IPS-NIHi7 (cell line): ENCODE results near the gene DRAP1.
"Not testable (repeated sequence)": the region's sequence is repeated elsewhere in the genome, so short reads cannot be mapped to it uniquely, and the experiment has no call there.

Experiments used
- DNase-seq: peaks from one replicate; pipeline ENCODE4 v3.0.0; 2012; ENCODE audit warnings: mixed read lengths; ENCODE audit errors: extremely low spot score

DRAP1 gene

DNA sequence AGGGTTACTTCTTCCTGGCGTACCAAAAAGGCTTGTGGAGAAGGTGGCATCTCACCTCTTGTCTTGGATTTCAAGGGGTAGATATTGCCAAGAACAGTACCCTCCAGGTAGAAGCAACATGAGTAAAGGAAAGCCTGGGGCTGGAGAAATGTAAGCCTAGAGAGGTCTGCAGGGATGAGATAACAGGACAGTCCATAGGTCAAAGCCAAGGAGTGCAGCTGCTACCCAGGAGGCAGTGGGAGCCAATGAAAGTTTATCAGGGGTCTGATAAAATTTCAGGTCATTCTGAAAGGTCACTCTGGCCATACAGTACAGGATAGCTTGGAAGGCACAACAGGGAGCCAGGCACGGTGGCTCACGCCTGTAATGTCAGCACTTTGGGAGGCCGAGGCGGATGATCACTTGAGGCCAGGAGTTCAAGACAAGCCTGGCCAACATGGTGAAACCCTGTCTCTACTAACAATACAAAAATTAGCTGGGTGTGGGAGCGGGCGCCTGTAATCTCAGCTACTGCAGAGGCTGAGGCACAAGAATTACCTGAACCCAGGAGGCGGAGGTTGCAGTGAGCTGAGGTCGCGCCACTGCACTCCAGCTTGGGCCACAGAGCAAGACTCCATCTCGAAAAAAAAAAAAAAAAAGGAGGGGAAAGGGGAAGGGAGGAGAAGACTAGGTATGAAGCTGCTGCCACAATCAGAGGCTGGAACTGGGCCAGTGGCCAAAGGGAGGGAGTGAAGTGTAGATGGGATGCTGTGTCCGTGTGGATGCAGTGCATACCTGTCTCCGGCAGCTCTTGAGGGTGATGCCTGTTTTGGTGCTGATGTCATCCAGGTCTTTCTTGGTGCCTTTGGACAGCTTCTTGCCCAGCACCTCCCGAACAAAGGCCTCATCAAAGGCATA lies 32.2 kb upstream of the DRAP1 start:
- DNase-seq: no peak

DNA sequence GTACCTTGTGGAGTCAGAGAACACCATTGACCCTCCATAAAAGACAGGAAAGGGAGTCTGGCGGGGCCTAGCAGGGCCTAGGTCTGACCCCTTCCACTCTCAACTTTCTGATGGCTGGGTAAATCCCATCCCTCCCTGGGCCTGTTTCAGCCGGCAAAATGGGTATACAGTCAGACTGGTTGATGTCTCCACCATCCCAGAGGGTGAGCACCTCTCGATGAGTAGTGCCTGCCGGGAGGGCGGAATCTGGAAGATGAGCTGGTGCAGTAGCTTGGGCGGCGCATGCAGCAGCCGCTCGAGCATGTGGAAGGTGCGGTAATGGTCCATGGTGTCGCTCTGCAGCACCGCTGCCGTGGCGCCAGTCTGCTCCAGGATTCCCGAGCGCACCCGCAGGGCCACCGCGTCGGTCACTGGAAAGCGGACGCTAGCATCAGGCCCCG lies 31.5 kb upstream of the DRAP1 start:
- DNase-seq: no peak

DNA sequence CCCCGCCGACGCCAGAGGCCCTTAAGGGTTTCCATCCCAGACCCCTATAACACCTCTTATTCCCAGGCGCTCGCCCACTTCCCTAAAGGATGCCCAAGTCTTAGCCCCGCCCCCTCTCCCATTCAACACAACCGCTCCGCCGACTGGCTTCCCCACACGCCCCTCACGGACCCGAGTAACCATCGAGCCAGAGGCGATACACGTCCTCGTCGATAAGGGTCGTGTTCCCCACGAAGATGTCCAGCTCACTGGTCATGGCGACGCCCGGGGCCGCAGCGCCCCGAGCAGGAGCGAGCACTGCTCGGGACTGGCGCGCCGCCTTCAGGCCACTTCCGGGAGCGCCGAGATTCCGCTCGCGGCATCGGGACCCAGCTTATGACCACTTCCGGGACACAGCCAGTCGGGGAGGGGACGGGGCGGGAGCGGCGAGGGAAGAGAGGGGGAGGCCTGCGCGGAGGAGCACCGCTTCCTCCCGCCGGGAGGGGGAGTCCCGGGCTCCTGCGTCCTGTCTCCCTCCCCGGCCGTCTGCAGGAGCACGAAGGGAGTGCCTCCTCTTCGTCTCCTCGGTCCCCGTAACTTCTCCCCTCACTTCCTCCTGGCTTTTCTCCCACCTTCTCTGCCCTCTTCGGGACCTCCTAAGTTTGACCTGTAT lies 30.9 kb upstream of the DRAP1 start, which contains the start of gene FIBP:
FIBP (minus strand) TSS at position 309 of the 652 bp plus-strand sequence; CDS start at position 256, 53 bp downstream.
- peak; percentile 96 for DNase-seq

DNA sequence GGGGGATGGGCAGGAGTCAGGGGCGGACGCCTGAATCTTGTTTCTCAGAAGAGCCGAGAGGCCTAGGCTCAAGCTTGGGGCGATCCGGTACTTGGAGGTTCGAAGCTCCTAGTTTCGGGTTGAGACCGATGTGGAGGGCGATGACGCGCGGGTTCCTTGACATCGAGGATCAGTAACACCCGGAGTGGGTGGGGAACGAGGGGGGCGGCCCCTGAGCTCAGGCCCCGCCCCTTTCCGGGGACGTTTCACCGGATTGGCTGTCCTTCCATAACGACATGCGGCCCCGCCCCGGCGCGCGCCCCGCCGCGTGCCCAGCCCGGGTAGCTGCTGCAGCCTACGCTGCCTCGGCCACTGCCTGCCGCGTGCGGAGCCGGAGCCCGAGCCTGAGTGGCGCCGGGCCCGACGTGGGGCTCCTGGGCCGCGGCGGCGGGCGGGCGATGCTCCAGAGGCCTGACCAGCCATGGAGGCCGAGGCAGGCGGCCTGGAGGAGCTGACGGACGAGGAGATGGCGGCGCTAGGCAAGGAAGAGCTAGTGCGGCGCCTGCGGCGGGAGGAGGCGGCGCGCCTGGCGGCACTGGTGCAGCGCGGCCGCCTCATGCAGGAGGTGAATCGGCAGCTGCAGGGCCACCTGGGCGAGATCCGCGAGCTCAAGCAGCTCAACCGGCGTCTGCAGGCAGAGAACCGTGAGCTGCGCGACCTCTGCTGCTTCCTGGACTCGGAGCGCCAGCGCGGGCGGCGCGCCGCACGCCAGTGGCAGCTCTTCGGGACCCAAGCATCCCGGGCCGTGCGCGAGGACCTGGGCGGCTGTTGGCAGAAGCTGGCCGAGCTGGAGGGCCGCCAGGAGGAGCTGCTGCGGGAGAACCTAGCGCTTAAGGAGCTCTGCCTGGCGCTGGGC lies 28.7 kb upstream of the DRAP1 start, which contains the start of gene CCDC85B:
CCDC85B (plus strand) TSS at position 350 of the 895 bp plus-strand sequence; CDS start at position 461, 111 bp downstream.
- peak; percentile 89 for DNase-seq

GRCh38 chr11:65891219-65892136 lies 27.7 kb upstream of the DRAP1 start:
- peak; percentile 69 for DNase-seq

DNA sequence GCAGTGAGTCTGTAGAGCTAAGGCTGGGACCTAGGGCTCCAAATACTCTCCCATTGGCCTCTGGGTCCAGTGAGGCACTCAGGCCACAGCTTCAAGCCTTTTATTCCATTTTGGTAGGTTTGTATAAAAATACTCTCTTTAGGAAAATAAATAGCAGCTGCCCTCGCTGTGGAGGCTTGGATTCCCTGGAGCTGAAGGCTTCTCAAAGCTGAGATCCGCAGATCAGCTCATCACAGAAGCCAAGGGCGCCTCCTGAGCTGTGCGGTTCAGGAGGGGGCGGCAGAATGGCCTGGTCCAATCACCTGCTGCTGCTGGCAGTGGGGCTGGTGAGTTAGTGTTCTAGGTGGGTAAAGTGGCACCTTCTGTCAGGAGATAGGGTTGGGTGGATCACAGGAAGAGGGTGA lies 27.1 kb upstream of the DRAP1 start:
- DNase-seq: not testable (repeated sequence)

DNA sequence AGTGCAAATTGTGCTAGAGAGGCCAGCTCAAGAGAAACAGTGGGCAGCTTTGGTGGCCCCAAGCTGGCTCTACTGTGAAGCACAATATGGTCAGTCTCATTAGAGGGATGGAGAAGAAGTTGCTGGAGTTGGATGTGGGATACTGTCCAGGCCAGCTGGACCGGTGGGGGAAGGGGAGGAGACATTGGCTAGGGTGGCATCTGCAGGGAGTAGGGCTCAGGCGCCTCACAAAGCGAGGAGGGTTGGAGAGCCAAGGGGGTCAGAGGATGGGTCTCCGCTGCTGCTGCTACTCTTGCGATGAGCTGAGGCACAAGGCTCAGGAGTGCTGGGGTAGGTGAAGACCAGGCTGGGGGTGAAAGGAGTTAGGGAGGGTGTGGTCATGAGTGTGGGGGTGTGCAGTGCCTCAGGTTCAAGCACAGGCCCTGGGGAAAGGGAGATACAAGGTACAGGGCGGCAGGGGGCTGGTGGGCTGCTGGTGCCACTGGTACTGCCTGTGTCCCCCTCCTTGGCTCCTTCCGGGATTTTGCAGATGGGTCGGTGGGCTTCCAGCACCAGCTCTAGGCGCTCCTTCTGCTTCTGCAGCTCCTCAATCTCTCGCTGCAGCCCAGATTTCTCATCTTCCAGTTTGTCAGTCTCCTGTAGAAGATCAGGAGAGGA lies 26.4 kb upstream of the DRAP1 start:
- no peak for DNase-seq

DNA sequence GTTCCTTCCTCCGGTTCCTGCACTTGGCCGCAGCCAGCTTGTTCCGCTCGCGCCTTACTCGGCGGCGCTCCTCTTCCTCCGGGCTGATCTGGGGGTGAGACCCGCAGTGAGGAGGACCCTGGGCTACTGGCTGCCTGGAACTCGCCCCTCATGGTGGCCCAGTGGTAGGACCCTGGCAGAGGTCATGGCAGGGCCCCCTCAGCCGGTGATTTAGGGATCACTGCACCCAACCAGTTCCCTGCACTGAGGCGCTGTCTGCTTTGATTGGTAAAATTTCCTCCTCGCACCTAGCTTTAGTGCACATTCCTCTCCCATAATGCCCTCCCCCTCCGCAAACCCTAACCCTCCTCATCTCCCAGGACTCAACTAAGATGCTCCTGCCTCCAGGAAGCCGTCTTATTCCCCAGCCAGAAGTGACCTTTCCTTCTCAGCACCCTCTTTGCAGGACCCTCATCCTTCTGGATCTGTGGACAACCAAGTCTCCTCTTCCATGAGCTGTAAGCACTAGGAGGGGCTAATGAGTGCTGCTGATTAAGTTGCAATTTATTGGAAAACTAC lies 25.1 kb upstream of the DRAP1 start:
- DNase-seq: no peak

GRCh38 chr11:65895482-65895981 lies 23.7 kb upstream of the DRAP1 start:
- no peak for DNase-seq

DNA sequence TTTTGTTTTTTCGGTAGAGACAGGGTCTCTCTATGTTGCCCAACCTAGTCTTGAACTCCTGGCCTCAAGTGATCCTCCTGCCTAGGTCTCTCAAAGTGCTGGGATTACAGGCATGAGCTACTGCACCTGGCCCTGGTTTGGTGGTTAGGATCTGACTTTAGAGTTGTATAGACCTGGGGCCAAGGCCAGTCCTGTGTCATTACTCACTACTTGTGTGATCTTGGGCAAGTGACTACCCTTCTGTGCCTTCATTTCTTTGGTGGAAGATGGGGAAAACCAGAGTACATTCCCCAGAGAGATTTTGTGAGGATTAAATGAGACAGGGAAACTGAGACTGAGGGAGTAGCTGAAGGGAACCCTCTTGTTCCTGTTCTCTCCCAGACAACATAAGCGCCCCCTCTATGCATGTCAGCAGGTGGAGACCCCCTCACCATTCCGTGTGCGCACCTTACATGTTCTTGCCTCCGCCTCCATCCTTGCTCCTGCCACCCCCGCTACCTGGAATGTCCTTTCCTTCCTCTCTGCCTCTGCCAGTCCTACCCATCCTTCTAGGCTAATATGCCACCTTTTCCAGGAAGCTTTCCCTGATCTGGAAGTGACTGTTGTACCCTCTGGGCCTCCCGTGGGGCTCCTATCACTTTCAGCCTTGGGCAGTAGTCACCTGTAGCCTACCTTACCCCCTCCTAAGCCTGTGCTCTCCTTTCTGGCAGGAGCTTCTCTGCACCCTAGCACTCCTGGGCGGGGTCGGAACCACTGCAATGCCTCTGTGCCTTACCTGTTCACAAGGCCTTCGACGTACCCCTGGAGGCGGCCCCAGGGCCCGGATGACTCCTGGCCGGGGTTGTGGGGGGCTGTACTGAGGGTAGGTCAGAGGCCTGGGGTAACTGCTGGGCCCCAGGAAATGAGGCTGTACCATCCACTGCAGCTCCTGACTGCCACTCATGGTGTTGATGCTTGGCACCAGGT lies 22.9 kb upstream of the DRAP1 start:
- DNase-seq: no peak

DNA sequence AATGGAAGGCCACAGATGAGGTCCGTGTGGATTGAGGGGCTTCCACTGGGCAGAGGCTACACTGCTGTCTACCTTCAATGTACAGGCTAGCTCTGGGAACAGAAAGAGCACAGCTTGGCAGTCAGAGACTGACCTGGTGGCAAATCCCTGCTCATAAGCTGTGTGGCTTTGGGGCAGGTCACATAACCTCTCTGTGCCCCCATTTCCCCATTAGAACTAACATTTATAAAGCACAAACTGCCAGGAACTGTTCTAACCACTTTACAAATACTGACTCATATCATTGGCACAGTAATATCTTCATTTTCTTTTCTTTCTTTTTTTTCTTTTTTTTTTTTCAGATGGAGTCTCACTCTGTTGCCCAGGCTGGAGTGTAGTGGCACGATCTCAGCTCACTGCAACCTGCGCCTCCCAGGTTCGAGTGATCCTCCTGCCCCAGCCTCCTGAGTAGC lies 22.2 kb upstream of the DRAP1 start:
- no peak for DNase-seq

- no peak for DNase-seq
Measured at GRCh38 chr11:65898656-65899355, 20.4 kb upstream of the DRAP1 start.

DNA sequence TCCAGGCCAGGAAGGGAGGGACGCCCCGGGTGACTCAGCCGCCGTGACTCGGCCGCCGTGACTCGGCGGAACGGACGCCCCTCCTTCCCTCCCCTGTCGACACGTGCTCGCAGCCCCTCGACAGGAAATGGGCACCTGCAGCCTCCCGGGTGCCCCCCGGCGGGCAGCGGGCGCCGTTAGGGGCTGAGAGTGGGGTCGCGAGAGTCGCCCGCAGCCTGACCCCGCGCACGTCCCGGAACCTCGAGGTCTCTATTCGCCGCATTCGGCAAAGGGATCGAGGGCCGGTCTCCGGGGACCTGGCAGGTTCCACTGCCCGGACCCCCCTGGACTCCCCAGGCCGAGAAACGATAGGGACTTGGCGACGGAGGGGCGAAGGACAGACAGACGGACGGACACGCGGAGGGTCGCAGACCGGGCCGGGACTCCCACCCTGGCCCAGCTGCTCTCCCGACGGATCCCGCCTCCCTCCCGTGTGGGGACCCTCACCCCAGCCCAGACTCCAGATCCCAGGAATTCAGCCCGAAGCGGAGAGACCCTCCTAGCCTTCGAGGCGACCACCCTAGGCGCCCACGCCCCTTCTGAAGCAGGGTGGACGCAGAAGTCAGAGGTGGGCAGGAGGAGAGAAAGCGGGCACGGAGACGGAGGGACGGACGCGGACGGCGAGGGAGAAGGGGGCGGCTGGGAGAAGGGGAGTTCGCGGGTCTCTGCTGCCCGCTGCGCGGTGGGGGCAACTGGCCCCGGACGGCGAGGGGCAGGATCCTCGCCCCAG lies 19.7 kb upstream of the DRAP1 start:
- peak; percentile 53 for DNase-seq

DNA sequence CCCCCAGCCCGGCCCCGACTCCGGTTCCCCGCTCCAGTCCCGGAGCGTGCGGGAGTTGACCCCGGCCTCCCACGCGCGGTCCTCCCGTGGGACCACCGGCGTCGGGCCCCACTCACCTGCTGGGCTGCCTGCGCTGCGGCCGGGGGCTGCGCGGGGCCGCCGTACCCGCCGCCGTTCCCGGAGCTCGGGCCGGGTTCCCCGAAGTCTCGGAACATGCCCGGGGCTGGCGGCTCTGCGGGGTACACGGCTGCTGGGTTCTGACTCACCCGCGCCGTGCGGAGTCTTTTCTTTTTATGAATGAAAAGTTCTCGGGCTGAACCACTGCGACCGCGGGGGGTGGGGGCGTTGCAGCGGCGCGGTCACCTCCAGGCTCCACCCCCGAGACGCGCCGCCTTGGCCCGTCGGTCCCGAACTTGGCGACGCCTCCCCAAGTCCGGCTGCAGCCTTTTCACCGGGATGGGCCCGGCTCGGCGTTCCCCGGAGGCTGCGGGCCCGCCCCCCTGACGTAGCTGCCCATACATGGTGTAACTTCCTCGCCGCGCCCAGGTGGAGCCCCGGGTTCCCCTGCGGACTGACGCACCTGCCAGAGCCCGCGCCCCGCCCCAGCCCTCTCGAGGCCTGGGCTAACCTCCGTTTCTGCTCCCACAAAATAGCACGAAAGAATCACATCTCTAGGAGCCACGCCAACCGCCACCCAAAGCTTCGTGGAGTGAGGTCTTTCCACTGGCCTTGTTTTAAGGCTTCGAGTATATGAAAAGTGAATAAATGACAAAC lies 18.9 kb upstream of the DRAP1 start, which contains the start of gene FOSL1:
FOSL1 (minus strand) TSS at position 264 of the 774 bp plus-strand sequence; CDS start at position 215, 49 bp downstream.
- DNase-seq: peak; percentile 92

DNA sequence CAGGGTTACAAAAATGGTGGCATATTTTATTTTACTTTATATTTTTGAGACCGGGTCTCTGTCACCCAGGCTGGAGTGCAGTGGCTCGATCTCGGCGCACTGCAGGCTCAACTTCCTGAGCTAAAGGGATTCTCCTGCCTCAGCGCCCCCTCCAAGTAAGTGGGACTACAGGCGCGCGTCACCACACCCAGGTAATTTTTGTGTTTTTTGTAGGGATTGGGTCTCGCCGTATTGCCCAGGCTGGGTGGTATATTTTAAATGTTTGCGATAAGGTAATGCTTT lies 18.4 kb upstream of the DRAP1 start:
- DNase-seq: no peak

- peak; percentile 58 for DNase-seq
Measured at GRCh38 chr11:65903068-65903481, 16.2 kb upstream of the DRAP1 start.
